Retina (tissue), 1 donor: ENCODE data around the gene MMP8.
"Not testable (repeated sequence)": the region's sequence is repeated elsewhere in the genome, so short reads cannot be mapped to it uniquely, and the experiment has no call there.

ENCODE experiments used
- DNase-seq: peaks from one replicate; pipeline ENCODE4 v3.0.0-alpha.2; 2016

The MMP8 gene, protein sequence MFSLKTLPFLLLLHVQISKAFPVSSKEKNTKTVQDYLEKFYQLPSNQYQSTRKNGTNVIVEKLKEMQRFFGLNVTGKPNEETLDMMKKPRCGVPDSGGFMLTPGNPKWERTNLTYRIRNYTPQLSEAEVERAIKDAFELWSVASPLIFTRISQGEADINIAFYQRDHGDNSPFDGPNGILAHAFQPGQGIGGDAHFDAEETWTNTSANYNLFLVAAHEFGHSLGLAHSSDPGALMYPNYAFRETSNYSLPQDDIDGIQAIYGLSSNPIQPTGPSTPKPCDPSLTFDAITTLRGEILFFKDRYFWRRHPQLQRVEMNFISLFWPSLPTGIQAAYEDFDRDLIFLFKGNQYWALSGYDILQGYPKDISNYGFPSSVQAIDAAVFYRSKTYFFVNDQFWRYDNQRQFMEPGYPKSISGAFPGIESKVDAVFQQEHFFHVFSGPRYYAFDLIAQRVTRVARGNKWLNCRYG

DNA sequence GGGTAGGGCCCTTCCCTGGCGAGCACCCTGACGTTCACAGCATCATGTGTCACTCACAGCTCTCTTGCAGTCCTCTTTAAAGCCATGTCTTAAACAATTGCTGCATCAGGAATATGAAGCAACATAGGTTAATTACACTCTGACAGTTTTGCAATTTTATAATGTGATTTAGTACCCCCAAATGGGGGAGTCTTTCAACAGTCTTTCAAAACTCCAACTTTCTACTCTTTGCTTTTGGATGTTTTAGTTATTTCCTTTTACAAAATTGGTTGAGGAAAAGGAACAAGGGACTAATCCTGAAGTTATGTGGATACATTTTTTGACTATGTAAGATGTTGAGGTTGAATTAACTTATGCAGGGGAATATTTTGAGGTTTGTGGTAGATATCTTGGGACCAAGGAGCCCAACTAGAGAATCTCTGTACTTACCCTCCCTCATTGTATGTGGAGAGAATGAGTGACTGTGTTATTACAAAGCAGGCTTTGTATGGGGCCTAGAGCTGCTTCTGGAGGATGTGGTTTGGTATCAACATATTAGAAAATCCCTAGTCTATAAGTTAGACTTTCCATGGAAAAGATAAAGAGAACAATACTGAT, at the start of gene MMP8:
MMP8 (minus strand) TSS at position 51 of the 597 bp plus-strand sequence. CDS start 99 bp downstream, outside the sequence.
- DNase-seq, result no peak

DNA sequence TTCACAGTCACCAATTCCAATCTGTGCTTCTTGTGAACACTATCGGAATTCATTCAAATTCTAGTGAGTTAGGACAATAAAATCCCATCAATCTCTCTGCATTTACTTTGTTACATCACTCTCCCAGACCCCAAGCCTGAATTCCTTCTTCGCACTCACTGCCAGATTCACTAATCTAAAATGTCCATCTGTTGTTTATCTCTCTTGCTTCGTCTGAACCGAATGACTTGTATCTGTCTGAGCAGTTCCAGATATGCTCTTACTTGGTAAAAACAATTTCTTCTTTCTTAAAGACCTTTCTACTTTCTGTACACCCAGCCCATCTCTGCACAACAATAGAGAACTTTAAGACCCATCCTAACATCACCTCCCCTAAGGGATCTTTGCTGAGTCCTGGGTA, 48.6 kb upstream of the MMP8 start:
- DNase-seq, result no peak

DNA sequence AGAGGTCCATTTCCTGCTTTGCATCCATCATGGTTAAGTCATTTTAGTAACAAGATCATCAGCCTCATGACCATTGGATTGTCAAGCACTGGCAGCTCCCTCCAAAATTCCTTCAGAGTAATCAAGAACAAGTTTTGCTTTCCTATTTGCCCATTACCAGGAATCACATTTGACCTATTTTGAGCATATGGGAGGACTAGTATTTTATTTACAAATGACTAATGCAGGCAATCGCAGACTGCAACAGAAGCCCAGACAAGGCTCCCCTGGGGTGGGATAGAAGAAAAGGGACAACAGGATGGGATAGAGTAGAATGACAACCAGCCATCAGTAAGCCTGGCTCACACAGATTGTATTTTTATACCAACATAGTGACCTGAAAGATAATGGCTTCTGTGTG, 46.6 kb upstream of the MMP8 start:
- no peak for DNase-seq

DNA sequence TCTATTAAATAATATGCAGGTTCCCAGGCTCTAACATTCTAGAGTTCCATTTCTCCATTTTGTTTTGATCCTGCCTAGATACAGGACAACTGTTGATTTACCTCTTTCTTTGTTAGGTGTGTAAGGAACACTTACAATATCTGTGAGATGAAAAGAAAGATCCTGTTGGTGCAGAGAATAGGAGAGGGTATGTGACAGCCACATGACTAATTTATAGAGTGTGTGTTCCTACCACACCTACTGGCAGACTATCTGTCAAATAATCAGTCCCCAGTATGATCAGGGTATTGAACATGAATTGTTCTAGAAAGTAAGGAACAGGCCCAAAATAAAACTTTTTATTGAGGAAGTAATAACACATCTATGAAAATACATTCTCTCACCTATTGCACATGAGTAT, 45.4 kb upstream of the MMP8 start:
- DNase-seq, result no peak

DNA sequence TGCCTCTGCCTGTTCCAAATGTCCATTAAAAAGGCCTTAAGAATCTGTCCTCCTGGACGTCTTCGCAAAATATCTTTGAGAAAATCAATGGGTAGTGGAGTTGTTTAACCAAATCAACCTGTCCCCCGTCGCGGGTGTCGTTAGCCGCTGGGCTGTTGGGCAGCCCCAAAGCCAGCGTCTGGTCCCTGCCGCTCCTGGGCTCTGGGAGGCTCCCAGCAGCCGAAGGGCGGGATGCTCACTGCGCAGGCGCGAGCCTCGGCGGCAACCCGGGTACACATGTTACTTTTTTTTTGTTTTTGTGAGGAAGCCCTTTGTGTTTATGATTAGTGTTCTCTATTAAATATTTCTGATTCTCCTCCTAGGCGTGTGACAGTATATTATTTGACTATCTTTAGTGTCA, 43.0 kb upstream of the MMP8 start:
- DNase-seq, result no peak

DNA sequence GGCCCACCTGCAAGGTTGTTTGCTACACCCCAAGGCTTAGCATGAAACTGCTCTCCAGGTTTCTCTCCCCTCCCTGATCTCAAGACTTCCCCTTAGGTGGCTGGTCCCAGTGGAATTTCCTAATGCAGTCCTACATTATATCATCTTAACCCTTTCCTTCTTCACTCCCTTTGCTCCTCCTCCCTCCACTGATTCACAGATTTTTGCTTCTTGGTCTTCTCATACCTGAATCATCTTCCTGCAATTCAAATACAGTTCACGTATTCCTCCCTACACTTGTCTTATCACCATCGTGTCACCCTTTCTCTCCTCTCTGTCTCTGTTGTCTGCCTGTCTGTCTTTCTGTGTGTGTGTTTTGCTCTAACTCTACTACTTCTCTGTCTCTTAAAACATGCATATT, 38.7 kb upstream of the MMP8 start:
- DNase-seq, result no peak

DNA sequence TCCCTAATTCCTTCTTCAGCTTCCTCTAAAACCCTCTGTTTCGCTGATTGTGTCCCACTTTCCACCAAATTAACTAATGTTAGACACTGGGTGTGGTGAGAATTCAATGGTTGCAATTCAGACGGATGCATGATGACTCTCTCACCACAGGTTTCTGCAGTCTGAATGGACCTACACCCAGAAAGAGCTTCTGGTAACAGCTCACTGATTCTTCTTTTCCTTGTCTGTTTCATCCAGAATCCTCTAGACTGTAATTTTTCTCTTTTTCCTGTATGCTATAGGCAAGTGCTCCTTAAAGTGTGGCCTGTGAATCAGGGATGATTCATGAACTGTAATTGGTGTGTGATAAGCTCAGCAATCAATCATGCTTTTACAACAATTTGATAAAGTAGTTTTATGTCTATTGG, 37.6 kb upstream of the MMP8 start:
- DNase-seq, result no peak

DNA sequence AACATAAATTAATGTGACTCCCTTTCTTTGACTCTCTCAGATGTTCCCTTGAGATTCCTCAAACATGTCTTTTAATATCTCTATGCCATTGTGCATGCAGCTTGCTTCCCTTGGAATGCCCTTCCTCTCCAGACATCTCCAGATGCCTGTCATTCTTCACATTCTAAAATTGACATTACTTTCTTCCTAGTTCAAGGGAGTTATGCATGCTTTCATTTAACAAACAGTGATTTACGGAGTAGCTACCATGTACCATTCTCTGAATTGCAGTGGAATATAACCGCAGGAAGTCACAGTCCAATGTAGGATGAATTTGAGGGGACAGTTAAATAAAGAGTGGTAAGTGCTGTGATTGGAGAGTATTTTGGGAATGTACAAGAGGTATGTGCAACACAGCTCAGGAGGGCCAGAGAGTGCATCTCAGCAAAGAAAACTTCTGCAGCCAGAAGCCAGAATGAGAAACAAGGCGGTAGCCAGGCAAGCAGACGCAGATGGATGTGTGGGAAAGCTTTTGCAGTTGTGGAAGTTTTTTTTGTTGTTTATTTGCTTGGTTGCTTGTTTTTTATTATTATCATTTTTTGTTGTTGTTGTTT, 37.0 kb upstream of the MMP8 start:
- no peak for DNase-seq

DNA sequence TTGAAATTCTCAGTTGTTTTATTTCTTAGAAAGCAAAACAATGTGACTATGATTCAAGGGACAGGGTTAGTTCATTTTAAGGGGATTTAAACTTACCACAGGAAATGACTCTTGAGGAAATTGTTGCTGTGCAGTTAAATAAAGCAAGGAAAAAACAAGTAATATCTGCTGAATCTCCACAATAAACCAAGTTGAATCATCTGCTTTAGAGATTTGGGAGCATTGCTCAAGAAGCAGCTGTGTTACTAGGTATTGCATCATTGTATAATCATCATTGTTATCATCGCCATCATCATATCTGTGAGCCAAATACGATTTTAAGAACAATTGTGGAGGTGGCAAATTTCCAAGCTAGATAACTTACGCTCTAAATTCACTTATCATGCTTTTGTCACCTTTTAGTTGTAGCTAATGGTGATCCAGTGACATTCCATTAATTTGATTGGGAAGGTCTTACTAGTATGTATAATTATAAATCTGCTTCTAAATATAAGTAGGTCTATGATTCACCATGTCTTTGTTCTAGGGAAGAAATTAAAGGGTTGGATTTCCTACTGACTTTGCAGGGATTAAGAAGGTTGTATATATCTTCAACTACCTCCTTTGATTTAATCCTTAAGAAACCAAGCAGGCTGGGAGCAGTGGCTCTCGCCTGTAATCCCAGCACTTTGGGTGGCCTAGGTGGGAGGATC, 35.7 kb upstream of the MMP8 start:
- no peak for DNase-seq

DNA sequence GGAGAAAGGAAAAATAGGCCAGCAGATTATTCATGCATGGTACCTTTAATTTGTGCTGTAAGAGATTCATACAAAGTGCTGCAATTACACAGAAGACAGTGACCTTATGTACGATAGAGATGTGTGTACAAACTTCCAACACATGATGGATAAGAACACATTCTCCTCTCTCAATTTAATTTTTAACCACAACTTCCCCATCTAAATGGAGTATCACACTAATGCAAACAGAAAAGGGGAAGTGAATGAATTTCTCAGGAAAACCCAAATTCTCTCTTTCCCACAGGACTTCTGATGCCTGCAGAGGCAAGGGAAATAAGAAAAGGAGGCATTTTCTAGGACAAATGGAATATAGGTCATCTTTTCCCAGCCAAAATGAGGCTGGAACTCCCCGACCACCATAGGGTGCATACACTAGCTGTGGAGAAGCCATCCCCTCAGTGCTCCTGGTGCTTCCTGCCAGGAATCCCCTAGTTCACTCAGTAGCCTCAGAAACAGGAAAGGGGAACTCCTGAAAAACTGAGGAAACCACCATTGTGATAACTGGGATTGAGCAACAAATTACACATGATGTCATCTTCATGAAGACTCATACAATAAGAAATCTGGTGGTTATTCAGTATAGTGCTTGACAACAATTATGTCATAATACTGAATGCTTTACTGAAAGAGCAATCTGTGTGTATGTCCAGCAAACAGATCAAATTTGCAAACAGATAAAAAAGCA, 33.2 kb upstream of the MMP8 start:
- no peak for DNase-seq

DNA sequence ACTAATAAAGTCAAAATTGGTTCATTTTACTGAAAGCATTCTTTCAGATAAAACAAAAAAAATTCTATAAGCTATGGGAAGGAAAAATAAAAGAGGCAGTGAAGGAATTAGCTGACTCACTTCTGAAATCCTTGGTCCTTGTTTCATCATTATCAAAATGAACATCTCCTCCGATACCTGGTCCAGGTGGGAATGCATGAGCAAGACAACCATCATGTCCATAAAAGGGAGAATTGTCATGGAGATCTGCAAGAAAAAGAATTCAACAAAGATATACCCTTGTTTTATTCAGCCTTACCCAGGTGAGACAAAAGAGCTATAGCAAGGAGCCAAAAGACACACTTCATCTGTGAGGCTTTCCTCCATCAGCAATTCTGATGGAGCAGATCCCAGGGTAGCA, 28.5 kb upstream of the MMP8 start:
- DNase-seq, result no peak

DNA sequence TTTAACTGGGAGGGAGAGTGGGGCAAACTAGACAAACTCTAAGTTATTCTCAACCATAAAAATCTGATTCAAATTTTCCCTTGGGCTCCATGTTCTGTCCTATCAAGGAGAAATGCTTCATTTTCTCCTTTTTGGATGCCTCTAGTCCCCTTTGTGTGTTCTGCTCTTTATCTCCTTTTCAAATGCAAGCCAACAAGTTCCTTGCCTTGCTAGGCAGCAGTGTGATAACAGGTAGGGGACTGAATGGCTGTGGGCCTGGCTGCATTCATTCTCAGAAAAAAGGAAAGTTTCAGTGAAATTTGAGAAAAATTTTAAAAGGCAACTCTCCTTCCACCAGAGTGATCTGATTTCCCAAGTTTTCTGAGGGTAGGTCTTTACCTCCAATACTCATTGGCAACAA, 26.9 kb upstream of the MMP8 start:
- no peak for DNase-seq

DNA sequence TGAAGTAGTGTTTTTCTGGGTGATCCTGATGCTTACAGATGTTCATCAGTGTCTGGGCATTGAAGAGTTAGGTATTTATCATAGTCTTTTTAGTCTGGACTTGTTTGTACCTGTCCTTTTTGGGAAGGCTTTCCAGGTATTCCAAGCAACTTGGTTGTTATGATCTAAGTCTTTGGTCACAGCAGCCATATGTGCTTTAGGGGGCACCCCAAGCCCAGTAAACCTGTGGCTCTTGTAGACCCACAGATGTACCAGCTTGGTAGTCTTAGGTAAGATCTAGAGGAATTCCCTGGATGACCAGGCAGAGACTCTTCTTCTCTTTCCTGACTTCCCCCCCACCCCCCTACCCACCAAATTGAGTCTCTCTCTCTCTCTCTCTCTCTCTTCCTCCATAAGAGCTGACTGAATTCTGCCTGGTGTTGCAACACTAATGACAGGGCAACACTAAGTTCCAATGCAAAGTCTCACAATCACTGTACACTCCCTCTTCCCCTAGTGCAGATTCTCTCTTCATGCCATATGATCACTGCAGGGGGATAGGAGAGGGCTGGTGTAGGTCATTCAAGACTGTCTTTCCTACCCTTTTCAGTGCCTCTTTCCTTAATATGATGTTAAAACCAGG, 24.5 kb upstream of the MMP8 start:
- DNase-seq, result no peak

DNA sequence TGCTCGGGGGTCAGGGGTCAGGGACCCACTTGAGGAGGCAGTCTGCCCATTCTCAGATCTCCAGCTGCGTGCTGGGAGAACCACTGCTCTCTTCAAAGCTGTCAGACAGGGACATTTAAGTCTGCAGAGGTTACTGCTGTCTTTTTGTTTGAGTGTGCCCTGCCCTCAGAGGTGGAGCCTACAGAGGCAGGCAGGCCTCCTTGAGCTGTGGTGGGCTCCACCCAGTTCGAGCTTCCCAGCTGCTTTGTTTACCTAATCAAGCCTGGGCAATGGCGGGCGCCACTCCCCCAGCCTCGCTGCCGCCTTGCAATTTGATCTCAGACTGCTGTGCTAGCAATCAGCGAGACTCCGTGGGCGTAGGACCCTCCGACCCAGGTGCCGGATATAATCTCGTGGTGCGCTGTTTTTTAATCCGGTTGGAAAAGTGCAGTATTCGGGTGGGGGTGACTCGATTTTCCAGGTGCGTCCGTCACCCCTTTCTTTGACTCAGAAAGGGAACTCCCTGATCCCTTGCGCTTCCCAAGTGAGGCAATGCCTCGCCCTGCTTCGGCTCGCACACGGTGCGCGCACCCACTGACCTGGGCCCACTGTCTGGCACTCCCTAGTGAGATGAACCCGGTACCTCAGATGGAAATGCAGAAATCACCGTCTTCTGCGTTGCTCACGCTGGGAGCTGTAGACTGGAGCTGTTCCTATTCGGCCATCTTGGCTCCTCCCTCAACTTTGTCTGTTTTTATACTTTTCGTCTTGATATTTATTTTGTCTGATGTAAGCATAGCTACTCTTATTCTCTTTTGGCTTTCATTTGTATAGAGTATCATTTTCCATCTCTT, 22.2 kb upstream of the MMP8 start:
- DNase-seq, result not testable (repeated sequence)

DNA sequence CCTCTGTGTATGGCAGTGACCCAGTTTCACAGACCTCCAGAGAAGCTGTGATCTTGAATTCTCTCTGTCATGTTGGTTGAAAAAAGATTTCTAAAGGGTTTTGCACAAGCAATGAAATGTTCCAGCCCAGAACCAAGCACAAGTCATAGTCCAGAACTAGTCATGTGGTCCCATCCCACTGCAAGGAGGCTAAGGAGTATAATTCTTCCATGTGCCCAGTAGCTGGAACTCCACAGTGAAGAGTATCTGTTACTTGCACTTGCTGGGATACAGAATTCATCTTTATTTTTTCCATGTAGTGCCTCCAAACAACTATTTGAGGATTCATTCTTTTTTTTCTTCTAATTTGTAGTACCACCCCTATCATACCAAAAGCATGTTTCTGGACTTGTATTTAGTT, 9.9 kb upstream of the MMP8 start:
- DNase-seq, result no peak

DNA sequence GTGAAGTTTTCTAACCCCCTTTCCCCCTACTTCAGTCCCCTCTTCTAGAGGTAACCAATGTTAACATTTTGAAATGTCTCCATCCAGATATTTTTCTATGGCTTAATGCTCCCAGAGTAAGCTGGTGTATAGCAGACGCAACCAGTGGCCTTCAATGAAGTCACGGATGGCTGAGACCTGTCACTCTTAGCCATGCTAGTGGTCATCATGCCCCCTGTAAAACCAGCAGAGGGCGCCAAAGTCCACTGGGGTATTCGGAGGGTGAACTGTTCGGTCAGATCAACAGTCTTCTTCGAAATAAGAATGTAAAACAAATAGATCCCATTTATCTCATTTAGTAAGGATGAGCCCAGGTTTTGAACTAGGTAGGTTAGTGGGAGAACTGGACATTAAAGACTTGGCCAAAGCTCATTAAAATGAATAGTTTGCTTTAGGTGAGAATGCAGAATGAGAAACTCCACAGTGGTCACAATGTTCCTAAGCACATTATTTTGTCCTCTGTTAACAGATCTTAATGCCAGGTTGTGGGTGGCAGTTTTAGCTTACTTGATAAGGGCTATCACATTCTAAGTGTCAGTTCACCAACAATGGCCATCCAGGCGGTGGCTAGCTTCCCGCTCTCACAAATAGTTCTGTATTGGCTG, 8.6 kb upstream of the MMP8 start:
- no peak for DNase-seq

DNA sequence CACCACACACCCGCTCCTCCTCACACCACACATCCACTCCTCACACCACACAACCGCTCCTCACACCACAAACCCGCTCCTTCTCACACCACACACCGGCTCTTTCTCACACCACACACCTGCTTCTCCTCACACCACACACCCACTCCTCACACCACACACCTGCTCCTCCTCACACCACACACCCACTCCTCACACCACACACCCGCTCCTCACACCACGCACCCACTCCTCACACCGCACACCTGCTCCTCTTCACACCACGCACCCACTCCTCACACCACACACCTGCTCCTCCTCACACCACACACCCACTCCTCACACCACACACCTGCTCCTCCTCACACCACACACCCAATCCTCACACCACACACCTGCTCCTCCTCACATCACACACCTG, 6.2 kb upstream of the MMP8 start:
- not testable (repeated sequence) for DNase-seq

DNA sequence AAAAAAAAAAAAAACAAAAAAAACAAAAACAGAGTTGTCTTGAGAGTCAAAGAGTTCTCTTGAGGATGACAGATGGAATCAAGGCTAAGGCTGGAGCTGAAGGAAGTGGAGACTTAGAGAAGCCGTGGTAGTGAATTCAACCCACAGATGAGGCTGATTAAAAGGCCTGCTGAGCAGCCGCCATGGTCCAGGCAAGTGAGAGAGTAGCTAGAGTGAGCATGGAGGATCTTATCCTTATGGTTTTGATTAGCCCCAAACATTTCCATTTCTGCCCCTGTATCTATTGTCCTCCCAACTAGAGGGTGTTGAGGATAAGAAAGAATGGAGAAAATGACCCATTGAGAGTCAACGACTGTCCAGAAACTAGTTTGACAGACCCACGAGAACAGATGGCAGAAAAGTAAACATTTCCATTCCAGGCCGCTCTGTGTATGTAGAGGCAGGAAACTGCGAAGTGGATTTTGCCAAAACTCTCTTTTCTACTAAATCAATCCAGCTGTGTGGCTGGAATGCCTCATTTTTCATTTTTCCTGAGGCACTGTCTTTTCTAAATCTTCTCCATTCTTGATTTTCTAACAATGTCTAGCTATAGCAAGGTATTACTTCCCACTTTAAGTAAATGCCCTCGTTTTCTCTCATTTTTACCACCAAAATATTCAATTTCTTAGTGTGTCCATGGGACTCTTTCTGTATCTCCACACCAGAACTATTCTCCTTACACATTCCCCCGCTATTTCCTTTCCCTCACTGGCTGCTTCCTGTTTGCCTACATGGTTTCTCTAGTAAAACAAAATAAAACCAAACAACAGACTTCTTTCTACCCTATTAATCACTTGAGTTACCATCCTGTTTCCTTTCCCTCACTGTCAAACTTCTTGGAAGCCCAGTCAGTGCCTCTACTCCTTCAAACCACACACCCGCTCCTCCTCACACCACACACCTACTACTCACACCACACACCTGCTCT, 5.4 kb upstream of the MMP8 start:
- DNase-seq, result no peak

DNA sequence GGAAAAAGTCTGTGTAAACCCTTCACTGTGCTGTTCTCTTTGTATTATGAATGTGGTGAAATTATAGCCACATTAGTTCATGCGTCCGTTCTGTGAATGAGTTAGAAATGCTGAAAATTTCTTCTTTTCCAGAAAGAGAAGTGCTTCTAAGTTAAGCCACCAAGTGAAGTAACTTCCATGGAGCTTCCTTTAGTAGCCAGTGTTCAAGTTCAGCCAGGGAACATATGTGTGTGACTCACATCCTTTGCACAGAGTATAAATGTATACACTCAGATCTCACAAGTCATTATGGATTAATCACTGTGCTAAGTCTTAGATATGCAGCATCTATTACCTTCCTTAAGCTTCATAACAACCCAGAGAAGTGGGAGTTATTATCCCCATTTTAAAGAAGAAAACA, 3.1 kb upstream of the MMP8 start:
- DNase-seq, result no peak

DNA sequence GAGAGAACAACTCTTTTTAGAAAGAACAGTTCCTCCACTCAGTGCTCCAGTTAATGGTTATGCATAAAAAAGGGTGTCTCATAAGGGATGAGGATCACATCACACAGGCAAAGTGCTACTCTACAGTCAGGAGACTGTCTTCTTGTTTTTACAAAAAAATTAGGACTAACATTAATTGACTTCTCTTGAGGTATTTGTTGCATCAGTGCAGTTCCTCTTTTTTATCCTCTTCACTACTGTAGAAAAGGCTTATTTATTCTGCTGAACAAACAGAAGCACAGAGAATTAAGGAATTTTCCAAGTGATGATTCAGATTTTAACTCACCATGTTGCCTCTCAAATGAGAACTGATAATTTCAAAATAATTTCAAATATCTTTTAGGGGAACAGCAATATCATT, 1.9 kb downstream of the MMP8 start:
- DNase-seq, result no peak
